HG03354 (cell line): ENCODE data around the gene ZFC3H1.
"Not testable (repeated sequence)": the region's sequence is repeated elsewhere in the genome, so short reads cannot be mapped to it uniquely, and the experiment has no call there.

Experiments
- ATAC-seq: cut with Tn5 transposase; IDR thresholded peaks from one replicate; pipeline ENCODE4 v1.9.1; 2021; ENCODE audit warnings: mild to moderate bottlenecking; ENCODE audit not compliant: unreplicated experiment, poor library complexity, severe bottlenecking

The ZFC3H1 gene

DNA sequence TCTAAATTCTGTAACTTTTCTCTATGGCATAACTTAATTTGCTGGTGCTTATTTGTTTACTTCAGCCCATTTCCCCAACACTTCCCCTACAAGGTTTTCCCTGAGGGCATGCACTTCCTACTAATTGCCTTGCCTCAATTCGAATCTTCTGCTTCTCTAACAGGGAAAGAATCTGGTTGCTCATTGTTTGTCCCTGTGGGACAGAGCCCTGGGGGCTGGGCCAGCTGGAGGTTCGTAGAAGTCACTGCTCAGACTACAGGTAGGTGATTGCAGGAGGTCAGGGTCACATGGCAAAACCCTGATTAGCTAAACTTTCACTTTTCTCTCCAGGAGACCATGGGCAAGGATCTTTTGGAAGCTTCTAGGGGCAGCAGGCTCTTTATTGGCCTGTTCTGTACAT lies 72.0 kb downstream of the ZFC3H1 start:
- no peak for ATAC-seq

DNA sequence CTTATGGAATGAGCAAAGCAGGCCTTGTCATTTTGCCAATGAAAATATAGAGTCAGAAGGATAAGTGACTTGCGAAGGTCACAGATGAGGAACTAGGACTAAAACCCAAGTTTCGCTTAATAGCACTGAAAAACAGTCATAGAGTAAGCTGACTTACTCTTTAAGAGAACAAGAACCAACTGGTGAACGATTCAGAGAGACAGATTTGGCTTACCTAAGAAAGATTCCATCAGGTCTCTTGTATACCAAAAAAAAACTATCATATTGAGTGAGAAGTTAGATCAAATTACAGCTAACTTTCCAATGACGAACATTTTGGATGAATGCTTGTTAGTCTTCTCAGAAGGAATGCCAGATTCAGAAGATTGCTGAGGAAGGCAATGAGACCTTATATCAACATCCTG lies 74.2 kb downstream of the ZFC3H1 start:
- ATAC-seq: no peak

DNA sequence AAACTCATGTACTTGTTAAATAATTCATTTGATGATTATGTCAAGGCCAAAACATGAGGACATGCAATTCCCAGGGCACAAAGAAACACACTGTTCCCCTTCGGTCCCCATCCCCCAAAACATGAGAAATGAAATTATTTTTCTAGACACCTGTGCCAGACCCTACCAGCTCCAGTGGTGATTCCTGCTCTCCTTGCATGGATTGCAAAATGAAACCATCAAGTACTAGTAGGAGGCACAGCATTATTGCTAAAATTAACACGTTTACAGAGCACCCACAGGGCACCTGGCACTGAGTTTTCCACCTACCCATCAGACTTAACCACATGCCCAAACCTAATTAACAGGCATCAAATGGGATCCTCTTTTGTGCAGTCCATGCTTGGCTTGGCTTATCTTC lies 76.6 kb downstream of the ZFC3H1 start:
- no peak for ATAC-seq

DNA sequence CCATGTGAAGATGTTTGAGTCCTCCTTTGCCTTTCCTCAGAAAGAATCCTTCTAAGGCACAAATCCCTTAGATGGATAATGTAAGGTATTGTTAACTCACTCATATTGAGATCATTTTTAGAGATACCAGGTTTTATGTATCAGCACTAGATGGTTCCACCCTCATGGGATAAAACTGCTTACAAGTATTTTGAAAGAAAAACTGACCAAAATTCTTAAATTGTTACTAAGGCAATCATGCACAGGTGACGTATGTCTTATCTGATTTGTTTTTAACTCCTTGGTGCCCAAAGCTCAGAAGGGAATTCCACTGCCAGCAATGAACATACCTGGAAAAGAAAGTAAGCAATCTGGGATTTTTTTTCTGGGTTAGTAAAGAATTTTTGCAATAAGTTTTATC lies 78.4 kb downstream of the ZFC3H1 start:
- ATAC-seq: no peak

DNA sequence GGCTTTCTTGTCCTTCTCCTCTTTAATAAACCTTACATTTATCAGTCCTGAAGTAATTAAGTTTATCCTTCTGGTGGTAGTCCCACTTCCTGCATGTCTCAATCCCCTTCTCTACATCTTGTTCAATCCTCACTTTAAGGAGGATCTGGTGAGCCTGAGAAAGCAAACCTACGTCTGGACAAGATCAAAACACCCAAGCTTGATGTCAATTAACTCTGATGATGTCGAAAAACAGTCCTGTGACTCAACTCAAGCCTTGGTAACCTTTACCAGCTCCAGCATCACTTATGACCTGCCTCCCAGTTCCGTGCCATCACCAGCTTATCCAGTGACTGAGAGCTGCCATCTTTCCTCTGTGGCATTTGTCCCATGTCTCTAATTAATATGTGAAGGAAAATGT lies 79.3 kb downstream of the ZFC3H1 start:
- ATAC-seq: no peak

DNA sequence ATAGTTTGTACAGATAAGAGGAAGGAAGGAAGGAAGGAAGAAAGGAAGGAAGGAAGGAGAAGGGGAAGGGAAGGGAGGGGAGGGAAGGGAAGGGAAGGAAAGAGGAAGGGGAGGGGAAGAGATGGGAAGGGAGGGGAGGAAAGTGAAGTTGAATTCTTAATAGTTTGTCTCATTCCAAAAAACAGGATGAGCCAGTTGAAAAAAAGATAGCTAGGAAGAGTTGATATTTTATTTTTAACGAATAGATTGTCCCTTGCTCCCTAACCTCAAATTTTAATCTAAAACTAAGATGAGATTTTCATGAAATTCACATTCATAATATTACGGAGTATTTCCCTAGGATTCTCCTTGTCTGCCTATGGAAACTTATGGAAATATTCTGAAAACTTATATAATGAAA lies 80.7 kb downstream of the ZFC3H1 start:
- no peak for ATAC-seq

DNA sequence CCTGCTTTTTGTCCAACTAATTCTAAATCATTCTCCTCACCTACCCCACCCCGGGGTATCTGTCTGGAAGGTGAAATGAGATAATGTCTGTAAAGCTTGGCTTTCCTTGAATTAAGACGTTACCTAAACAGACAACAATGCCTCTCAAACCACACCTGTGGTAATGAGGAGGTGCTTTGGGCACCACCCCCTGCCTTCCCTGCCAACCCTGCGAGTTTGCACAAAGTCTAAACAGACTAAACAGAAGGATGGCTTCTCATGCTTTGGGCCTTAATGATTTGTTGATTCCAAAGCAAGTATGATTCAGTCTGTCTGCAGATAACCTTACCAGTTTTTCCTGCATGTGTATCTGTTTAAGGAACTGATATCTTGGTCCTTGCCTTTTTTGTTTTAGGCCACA lies 82.4 kb downstream of the ZFC3H1 start:
- no peak for ATAC-seq

DNA sequence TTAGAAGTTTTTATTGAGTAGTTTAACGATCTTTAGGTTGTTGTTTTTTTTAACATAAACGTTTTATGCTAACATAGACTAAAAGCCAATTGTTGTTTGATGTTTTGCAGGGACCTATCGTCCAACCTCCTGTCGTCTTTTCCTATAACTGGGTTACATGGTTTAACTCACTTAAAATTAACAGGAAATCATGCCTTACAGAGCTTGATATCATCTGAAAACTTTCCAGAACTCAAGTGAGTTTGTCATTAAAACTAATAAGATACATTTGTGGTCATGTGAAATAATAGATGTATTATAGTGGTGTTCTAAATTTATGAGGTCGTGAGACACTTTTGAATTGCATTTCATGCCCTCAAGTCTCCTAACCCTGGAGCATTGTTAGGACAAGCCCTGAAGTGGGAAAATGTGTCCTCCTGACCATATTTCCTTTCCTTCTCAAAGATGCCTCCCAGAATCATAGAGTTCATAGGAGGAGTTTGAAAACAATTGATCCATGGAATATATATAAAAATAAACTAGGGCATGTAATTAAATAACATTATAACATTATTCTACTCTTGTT lies 84.9 kb downstream of the ZFC3H1 start:
- ATAC-seq: no peak

DNA sequence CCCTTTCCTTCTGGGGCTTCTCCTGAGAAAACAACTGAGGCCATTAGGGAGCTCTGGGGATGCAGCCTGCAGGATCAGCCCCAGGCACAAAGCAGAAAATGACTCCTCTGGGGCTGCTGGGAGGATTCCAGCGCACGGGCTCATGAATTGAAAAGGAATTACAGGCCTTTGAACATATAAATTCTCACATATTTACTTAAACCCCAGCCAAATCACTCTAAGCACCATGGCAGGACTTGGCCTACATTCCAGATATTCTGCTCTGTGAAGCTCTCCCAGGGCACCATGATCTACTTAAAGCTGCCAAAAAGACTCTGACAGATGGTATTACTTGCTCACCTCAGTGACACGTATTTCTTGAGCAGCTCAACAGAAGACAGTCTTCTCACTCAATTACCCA lies 87.2 kb downstream of the ZFC3H1 start:
- no peak for ATAC-seq

DNA sequence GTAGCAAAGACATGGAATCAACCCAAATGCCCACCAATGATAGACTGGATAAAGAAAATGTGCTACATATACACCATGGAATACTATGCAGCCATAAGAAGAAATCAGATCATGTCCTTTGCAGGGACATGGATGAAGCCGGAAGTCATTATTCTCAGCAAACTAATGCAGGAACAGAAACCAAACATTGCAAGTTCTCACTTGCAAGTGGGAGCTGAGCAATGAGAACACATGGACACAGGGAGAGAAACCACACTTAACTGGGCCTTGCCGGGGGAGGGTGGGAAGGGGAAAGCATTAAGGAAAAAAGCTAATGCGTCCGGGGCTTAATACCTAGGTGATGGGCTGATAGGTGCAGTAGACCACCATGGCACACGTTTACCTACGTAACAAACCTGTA lies 93.8 kb downstream of the ZFC3H1 start:
- ATAC-seq: not testable (repeated sequence)

DNA sequence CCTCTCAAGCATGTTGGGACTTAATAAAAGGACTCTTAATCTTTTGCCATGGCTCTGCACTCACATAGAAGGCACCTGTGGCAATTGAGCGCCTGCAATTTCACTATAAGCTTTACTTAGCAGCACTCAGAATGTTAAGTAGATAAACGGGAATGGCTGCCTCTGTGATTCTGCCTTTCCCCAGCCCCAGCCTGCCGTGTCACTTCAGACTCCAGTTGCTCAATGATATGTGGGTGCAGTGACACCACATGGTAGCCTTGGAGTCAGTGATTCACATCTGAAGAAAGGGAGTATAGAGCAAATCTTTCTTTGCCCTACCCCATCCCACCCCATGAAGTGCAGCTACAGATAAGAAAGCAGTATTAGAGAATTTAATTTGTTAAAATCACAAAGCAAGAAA lies 96.1 kb downstream of the ZFC3H1 start:
- no peak for ATAC-seq

DNA sequence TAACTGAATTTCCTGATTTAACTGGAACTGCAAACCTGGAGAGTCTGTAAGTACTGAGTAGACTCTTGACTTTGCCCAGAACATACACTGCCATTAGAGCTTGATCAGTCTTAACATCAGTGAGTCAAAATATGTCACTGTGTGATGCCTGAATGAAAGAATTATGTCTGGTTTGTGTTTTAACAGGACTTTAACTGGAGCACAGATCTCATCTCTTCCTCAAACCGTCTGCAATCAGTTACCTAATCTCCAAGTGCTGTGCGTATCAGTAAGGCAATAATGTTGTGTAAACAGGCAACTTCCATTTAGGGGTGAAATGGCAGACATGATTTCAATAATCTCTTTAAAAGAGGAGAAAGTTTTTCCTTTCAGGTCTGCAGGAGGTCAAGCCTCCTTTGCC lies 97.0 kb downstream of the ZFC3H1 start:
- no peak for ATAC-seq

DNA sequence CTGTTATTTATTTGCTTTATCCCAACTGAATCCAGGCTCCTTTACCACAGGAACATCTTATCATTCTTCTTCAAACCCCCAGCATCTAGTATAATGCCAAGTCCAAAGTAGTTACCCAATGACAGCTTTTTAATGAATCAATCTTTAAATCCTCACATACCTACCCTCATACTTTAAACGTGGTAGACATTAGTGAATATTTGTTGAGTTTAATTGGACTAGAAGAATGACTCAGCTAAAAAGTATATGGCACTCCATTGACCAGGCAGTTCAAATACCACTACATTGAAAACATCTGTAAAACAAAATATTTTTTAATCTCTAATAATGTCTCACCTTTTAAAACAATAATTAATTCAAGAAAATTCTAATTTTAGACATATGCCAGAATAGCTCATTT lies 98.1 kb downstream of the ZFC3H1 start:
- ATAC-seq: no peak

DNA sequence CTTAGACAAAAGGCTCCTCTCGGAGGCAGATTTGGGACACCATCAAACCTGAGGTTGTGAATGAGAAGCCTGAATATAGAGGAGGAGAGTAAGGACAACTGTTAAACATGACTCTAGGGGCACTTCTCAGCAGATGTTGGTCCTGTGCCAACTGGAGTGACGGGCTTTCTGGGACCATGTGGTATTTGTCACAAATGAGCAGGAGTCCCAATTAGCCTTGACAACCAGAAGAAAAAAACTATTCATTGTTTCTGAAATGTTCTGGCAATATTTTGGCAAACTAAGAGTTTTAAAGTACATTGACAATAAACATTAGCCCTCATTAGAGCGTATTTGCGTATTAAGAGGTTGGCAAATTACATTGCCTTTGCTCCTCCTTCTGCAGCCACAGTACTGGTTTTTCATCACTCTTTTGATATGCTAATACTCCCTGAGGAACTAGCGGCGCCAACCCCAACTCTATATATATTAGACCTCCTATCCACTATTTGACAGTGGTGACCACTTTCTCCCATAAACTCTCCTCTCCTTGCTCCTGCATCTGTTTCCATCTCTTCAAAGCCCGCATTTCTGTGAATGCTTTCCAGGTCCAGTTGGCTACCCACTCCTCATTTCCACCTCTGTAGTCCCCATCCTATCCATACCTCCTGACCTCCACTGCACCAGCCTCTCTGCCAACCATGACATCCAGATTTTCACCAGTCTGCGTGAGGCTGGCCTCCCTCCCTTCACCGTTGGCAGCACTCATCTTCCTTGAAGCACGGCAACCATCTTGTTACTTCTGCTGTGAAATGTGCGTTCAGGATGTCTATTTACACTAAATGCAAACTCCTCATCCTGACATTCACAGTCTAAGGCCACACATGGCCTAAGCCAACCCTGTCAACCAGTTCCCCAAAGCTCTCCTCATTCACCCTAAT lies 100.7 kb downstream of the ZFC3H1 start:
- ATAC-seq: no peak
